Epithelial cell of esophagus (primary cell): ENCODE measurements around the gene MACROD2.

Experiments used
- DNase-seq: peaks from one replicate; pipeline ENCODE4 v3.0.0; 2010; ENCODE audit warnings: low read depth
- H3K4me3 ChIP-seq: 2 replicates; pipeline ENCODE4 v1.5.1; 2011; ENCODE audit warnings: mild to moderate bottlenecking, low read length, control low read depth
- CTCF ChIP-seq: IDR thresholded peaks from 2 replicates; pipeline ENCODE4 v1.5.1; 2011; ENCODE audit warnings: low read depth, mild to moderate bottlenecking, low read length, control low read depth, inconsistent platforms; ENCODE audit not compliant: insufficient read depth; ENCODE audit errors: missing control alignments

The MACROD2 gene

GRCh38 chr20:13995086-13995665 lies at the start of gene MACROD2:
MACROD2 (plus strand) TSS chr20:13995516.
- DNase-seq, result peak; percentile 97
- H3K4me3 ChIP-seq, result peak within 1 kb of the TSS; percentile 67
- no peak for TF ChIP-seq CTCF

GRCh38 chr20:13947719-13948118 lies 47.6 kb upstream of the MACROD2 start:
- no peak overlapping the region for H3K4me3 ChIP-seq
- TF ChIP-seq CTCF, result no peak
- DNase-seq, result no peak

- TF ChIP-seq CTCF, result no peak
These were observed 42.1 kb upstream of the MACROD2 start for GRCh38 chr20:13953227-13953626.

DNA sequence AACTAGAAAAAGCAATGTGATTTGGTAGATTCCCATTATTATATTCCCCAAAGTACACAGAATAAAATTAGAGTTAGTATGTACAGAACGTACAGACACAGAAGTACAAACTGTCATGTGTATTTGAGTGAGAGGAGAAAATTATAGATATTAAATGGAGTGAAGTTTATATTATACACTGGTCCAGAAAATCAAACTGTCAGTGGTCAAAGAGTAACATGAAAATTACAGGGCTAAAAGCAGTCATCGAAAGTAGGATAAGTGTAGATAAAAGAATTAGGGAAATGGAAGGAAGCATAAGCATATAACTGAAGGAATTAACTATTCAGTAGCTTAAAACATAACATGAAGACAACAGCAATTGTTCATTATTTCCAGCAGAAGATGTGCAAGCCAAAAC lies 35.2 kb upstream of the MACROD2 start:
- TF ChIP-seq CTCF, result no peak
- no peak for DNase-seq

More at GRCh38 chr20:13953227-13953626, 42.1 kb upstream of the MACROD2 start:
- no peak overlapping the region for H3K4me3 ChIP-seq
- no peak for DNase-seq

DNA sequence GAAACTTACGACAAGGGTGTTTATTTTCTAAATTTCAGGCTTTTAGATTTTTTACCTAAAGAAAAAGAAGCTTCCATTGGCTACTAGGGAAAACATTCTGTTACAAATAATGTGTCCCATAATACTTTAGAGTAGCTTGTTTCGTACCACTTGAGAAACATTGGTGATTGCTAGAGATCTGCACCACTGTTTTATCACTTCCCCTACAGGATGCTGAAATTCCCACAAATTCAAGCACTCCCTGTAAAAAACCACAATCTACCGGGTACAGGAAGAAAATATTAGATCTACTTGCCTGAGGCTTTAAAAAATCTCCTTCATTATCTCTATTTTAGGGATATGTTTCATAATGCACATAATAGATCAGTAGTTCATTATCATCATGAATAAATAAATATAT lies 34.8 kb upstream of the MACROD2 start:
- TF ChIP-seq CTCF, result no peak
- H3K4me3 ChIP-seq, result no peak overlapping the region
- no peak for DNase-seq

More for the DNA sequence above, 35.2 kb upstream of the MACROD2 start:
- H3K4me3 ChIP-seq, result no peak overlapping the region

DNA sequence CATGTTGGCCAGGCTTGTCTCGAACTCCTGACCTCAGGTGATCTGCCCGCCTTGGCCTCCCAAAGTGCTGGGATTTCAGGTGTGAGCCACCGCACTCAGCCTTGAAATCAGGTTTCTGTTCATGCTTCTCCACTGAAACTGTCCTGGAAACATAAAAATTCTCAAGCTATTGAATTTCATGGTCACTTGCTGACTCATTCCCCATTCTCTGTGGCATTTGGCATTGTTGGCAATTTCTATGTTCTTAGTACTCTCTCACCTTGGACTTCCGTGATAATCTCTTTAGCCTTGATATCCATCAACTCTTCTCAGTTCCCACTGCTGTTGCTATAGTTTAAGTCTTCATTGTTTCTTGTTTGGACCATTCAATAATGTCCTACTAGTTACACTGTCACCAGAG lies 11.1 kb upstream of the MACROD2 start:
- DNase-seq, result no peak
- TF ChIP-seq CTCF, result no peak
- H3K4me3 ChIP-seq, result no peak overlapping the region

- no peak for TF ChIP-seq CTCF
- DNase-seq, result no peak
- no peak within 1 kb of the TSS for H3K4me3 ChIP-seq
These were observed 4.9 kb upstream of the MACROD2 start, which contains the start of gene SEL1L2 for GRCh38 chr20:13990465-13990864. SEL1L2 (minus strand) TSS chr20:13990614; CDS start chr20:13990534, 80 bp downstream.
